ENCODE results near the gene ADGRD1. TPM values are rescaled to one million over a fixed set of nuclear protein-coding genes. Genes with fewer than 3 reads are reported as not detected.

ADGRD1 gene
- total RNA-seq, 6 experiments from 2014 or later = not detected

DNA sequence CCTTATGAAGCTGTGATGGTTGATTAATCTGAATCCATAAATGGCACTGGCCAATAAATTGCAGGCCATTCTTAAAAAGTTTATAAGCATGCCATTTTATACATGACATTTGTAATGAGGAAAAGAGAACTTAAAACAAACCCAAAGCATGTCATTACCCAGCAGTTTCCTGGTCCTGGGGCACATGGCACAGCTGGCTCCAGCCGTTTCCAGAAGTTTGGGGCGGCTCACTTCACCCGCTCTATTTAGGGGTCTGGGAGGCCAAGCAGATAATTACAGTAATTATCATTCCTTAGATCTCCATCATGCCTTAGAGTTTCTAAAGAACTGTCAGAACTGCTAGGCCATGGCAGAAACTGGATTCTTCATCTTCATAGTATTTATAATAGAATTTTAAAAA, 6.4 kb downstream of the ADGRD1 start:
- TF ChIP-seq, protein P1, sequence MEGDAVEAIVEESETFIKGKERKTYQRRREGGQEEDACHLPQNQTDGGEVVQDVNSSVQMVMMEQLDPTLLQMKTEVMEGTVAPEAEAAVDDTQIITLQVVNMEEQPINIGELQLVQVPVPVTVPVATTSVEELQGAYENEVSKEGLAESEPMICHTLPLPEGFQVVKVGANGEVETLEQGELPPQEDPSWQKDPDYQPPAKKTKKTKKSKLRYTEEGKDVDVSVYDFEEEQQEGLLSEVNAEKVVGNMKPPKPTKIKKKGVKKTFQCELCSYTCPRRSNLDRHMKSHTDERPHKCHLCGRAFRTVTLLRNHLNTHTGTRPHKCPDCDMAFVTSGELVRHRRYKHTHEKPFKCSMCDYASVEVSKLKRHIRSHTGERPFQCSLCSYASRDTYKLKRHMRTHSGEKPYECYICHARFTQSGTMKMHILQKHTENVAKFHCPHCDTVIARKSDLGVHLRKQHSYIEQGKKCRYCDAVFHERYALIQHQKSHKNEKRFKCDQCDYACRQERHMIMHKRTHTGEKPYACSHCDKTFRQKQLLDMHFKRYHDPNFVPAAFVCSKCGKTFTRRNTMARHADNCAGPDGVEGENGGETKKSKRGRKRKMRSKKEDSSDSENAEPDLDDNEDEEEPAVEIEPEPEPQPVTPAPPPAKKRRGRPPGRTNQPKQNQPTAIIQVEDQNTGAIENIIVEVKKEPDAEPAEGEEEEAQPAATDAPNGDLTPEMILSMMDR (IDR thresholded peaks at IDR 0.05) = no peak
- no peaks in the 10 kb centered on the region for H3K4me1 Mint-ChIP-seq (ENCODE audit: low read depth)
- H3K9me3 Mint-ChIP-seq = peaks cover 32% of the 10 kb centered on the region
- no peak overlapping the region for H3K27ac Mint-ChIP-seq
- H3K4me3 Mint-ChIP-seq = no peak overlapping the region
- H3K36me3 Mint-ChIP-seq (ENCODE audit: low read depth) = peaks cover 14% of the 10 kb centered on the region
- DNase-seq = no peak
- H3K27me3 Mint-ChIP-seq (ENCODE audit: insufficient read depth) = no peaks in the 10 kb centered on the region; the same call in 1 of the 2 replicates

DNA sequence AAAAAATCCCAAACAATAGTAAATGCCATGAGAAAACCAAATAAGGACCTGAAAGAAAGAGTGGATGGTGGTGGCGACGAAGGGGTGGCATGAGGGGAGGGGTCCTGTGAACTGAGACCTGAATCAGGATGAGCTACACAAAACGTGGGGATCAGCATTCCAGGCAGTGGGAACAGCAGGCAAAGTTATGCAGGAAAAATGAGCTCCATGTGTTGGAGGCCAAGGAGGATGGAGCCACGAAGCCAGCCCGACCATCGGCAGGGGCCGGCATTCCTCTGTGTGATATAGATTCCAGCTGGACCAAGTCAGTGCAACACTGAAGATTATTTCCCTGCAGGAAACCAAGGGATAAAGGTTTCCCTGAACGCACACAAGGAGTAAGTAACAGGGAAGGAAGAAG, 7.1 kb downstream of the ADGRD1 start:
- TF ChIP-seq, protein P1 (IDR thresholded peaks at IDR 0.05) = no peak
- no peak overlapping the region for H3K4me3 Mint-ChIP-seq

DNA sequence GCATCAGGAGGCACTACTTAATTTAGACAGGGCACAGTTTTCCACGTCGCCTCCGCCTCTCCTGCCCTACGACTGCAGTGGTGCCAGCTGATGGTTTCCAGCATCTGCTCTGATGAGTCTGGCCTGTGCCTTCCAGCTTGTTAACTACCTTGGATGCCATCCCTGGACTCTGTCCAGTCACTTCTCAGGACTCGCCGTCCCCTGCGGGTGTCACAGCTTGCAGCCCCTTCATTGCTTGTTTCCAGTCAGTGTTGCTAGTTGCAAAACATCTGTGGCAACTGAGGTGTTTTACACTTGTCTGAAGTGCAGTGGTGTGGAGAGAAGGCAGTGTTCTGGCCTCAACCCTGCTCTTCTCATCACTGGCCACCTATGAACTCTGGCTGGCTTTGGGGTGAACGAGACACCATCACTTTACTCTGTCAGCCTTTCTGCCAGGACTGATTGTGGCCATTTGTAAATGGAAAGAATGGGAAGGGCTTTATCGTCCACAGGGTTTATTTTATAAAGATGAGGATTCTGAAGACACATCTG, 8.3 kb downstream of the ADGRD1 start:
- Mint-ChIP-seq H3K4me1 (ENCODE audit: low read depth) (no peaks in the 10 kb centered on the region), H3K27ac (no peak overlapping the region), H3K27me3 (ENCODE audit: insufficient read depth) (no peaks in the 10 kb centered on the region; the same call in none of the 2 replicates), H3K36me3 (ENCODE audit: low read depth) (peaks cover 14% of the 10 kb centered on the region), H3K4me3 (no peak overlapping the region), H3K9me3 (peaks cover 32% of the 10 kb centered on the region)
- no peak for DNase-seq
- TF ChIP-seq, protein P1 (IDR thresholded peaks at IDR 0.05) = no peak

More for the DNA sequence above, 7.1 kb downstream of the ADGRD1 start:
- Mint-ChIP-seq H3K4me1 (ENCODE audit: low read depth) (no peaks in the 10 kb centered on the region), H3K36me3 (ENCODE audit: low read depth) (peaks cover 14% of the 10 kb centered on the region), H3K27me3 (ENCODE audit: insufficient read depth) (no peaks in the 10 kb centered on the region; the same call in 1 of the 2 replicates), H3K9me3 (peaks cover 32% of the 10 kb centered on the region), H3K27ac (no peak overlapping the region)
- DNase-seq = no peak

DNA sequence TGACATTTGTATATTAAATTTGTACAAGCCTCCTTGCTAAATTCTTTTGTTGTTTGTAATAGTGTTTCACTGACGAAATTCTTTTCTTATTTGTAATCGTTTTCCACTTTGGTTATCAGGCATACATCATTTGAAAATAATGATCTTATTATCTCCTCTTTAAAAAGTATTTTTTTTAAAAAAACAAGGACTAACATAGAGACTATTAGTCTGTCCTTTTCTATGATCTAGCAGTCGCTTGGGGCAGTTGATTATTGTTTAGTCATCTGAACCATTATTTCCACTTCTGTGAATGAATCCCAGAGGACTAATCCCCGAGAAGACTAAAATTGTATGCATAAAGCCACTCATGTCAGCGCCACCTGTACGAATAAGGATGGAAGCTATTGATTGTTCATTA, 11.5 kb downstream of the ADGRD1 start:
- TF ChIP-seq, protein P1 (IDR thresholded peaks at IDR 0.05) = no peak
- peaks cover 41% of the 10 kb centered on the region for H3K9me3 Mint-ChIP-seq
- no peak overlapping the region for H3K27ac Mint-ChIP-seq
- no peaks in the 10 kb centered on the region for H3K4me1 Mint-ChIP-seq (ENCODE audit: low read depth)
- no peak overlapping the region for H3K4me3 Mint-ChIP-seq
- no peak for DNase-seq
- peaks cover 3% of the 10 kb centered on the region for H3K27me3 Mint-ChIP-seq (ENCODE audit: insufficient read depth)
- H3K36me3 Mint-ChIP-seq (ENCODE audit: low read depth) = peaks cover 10% of the 10 kb centered on the region; the same call in 1 of the 2 replicates

DNA sequence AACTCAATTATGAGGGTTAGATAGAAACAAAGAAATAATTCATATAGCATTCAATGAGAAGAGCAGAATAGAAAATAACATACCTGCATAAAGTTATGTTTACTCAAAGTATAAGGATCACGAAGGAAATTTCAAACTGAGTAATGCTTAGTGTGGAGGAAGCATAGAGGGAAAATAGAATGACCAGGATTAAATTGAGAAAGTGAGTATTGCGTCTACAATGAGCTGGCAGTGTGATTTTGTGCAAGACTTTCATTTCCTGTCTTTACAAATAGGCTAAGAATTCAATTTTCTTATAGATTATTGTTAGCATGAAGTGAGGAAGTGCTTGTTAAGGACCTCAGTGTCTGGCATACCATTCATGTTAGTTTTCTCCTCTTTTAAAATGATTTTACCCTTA, 12.0 kb downstream of the ADGRD1 start:
- TF ChIP-seq, protein P1 (IDR thresholded peaks at IDR 0.05) = no peak
- H3K4me3 Mint-ChIP-seq = no peak overlapping the region
- peaks cover 7% of the 10 kb centered on the region; the same call in 1 of the 2 replicates for H3K36me3 Mint-ChIP-seq (ENCODE audit: low read depth)
- no peak overlapping the region for H3K27ac Mint-ChIP-seq
- no peak for DNase-seq
- H3K9me3 Mint-ChIP-seq = peaks cover 41% of the 10 kb centered on the region
- H3K4me1 Mint-ChIP-seq (ENCODE audit: low read depth) = no peaks in the 10 kb centered on the region
- peaks cover 3% of the 10 kb centered on the region for H3K27me3 Mint-ChIP-seq (ENCODE audit: insufficient read depth)
